ENCODE measurements around the gene MYO18B. TPM values are rescaled to one million over a fixed set of nuclear protein-coding genes. Genes with fewer than 3 reads are reported as not detected.

Gene MYO18B
- total and polyA plus RNA-seq, 2 donors from 2014 or later = 0.19 to 0.41 TPM

DNA sequence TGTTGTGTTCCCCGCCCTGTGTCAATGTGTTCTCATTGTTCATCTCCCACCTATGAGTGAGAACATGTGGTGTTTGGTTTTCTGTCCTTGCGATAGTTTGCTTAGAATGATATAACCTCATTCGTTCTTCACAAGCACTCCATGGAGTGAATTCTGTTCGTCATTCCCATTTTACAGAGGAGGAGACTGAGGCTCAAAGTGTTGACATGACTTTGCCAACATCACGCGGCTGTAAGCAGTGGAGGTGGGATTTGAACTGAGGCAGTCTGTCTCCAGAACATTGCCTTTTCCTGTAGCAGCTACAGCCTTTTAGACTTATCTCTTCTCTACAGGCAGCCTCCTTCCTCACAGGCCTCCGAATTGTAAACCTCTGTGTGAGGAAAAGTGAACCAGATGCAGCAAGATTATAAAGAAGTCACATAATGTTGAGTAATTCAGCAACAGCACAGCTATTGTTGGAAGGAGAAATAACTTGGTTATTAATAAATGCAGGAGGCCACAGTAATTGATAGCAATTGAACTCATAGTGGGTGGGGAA is 74.6 kb downstream of the MYO18B start:
- Histone ChIP-seq H3K27me3 (ENCODE audit: control insufficient read depth, insufficient read depth, low read length) (no peaks in the 10 kb centered on the region), H3K4me3 (ENCODE audit: low read length in 3 of 3) (no peak overlapping the region), H3K36me3 (ENCODE audit: control insufficient read depth in 2 of 3, insufficient read depth in 3 of 3, low read length in 3 of 3) (no peaks in the 10 kb centered on the region), H3K9me3 (ENCODE audit: control insufficient read depth in 2 of 3, insufficient read depth in 1 of 3, low read length in 3 of 3) (no peaks in the 10 kb centered on the region), H3K4me1 (ENCODE audit: control insufficient read depth in 2 of 3, insufficient read depth in 2 of 3, low read depth in 1 of 3, low read length in 3 of 3) (no peaks in the 10 kb centered on the region), H3K9ac (ENCODE audit: low read length in 3 of 3) (no peak overlapping the region), H3K27ac (ENCODE audit: low read depth in 2 of 2, low read length in 2 of 2) (no peak overlapping the region)
- DNase-seq (no peak), FAIRE-seq (no peak)
- intact Hi-C loops (cut with DNase I) = no loop called here
- TF ChIP-seq, protein P1, sequence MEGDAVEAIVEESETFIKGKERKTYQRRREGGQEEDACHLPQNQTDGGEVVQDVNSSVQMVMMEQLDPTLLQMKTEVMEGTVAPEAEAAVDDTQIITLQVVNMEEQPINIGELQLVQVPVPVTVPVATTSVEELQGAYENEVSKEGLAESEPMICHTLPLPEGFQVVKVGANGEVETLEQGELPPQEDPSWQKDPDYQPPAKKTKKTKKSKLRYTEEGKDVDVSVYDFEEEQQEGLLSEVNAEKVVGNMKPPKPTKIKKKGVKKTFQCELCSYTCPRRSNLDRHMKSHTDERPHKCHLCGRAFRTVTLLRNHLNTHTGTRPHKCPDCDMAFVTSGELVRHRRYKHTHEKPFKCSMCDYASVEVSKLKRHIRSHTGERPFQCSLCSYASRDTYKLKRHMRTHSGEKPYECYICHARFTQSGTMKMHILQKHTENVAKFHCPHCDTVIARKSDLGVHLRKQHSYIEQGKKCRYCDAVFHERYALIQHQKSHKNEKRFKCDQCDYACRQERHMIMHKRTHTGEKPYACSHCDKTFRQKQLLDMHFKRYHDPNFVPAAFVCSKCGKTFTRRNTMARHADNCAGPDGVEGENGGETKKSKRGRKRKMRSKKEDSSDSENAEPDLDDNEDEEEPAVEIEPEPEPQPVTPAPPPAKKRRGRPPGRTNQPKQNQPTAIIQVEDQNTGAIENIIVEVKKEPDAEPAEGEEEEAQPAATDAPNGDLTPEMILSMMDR (IDR thresholded peaks at IDR 0.05; ENCODE audit: borderline replicate concordance, extremely low read depth, insufficient read depth) = no peak

DNA sequence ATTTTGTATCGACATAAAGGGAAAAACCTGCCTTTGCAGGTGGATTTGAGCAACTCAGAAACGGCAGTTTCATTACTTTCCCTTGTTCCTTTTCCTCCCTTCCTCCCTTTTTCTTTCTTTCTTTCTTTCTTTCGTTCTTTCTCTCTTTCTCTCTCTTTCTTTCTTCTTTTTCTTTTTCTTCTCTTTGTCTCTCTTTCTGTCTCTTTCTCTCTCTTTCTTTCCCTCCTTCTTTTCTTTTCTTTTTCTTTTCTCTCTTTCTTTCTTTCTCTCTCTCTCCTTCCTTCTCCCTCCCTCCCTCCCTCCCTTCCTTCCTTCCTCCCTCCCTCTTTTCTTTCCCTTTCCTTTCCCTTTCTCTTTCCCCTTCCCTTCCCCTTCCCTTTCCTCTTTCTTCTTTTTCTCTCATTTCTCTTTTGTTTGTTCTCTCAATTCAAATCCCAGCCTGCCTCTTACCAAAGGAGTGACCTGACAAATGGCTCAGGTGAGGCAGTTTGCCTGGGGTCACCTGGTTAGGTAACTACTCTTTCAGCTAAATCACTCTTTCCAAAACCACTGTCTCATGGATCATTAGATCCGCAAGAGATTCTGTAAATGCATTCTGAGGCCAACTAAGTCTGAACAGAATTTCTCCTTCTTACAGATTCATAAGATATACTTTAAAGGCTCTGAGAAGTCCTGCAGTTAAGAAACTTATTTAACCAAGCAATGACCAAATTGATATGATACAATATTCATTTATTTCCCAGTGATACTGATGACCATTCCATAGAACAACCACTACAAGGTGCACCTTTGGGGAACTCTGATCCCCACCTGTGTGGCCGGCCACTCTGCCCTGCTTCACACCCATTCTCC is 75.3 kb downstream of the MYO18B start:
- Histone ChIP-seq H3K9ac (ENCODE audit: low read length in 3 of 3) (no peak overlapping the region), H3K4me3 (ENCODE audit: low read length in 3 of 3) (no peak overlapping the region), H3K9me3 (ENCODE audit: control insufficient read depth in 2 of 3, insufficient read depth in 1 of 3, low read length in 3 of 3) (no peaks in the 10 kb centered on the region), H3K36me3 (ENCODE audit: control insufficient read depth in 2 of 3, insufficient read depth in 3 of 3, low read length in 3 of 3) (no peaks in the 10 kb centered on the region), H3K27ac (ENCODE audit: low read depth in 2 of 2, low read length in 2 of 2) (no peak overlapping the region), H3K4me1 (ENCODE audit: control insufficient read depth in 2 of 3, insufficient read depth in 2 of 3, low read depth in 1 of 3, low read length in 3 of 3) (no peaks in the 10 kb centered on the region), H3K27me3 (ENCODE audit: control insufficient read depth, insufficient read depth, low read length) (no peaks in the 10 kb centered on the region)
- DNase-seq (no peak), FAIRE-seq (no peak)
- intact Hi-C loops (cut with DNase I) = no loop called here
- TF ChIP-seq, protein P1 (IDR thresholded peaks at IDR 0.05; ENCODE audit: borderline replicate concordance, extremely low read depth, insufficient read depth) = no peak

DNA sequence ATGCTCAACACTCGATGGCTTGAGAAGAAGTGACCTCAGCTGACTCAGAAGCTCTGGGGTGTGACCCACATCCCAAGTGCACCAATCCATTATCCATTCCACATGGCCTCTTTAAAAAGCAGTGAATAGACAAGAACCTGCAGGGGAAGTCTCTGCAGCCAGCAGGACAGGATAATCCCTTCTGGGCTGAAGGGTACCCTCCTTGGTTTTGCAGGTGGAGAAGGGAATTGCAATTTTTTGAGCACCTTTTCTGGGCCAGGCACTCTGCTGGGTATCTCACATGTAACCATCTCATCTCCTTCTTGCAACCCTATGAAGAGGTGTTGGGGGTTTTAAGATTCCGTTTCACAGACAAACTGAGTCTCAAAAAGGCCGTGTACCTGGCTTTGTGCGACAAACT is 76.6 kb downstream of the MYO18B start:
- Histone ChIP-seq H3K9me3 (ENCODE audit: control insufficient read depth in 2 of 3, insufficient read depth in 1 of 3, low read length in 3 of 3) (no peaks in the 10 kb centered on the region), H3K4me1 (ENCODE audit: control insufficient read depth in 2 of 3, insufficient read depth in 2 of 3, low read depth in 1 of 3, low read length in 3 of 3) (no peaks in the 10 kb centered on the region), H3K27ac (ENCODE audit: low read depth in 2 of 2, low read length in 2 of 2) (no peak overlapping the region), H3K36me3 (ENCODE audit: control insufficient read depth in 2 of 3, insufficient read depth in 3 of 3, low read length in 3 of 3) (no peaks in the 10 kb centered on the region), H3K4me3 (ENCODE audit: low read length in 3 of 3) (no peak overlapping the region), H3K9ac (ENCODE audit: low read length in 3 of 3) (no peak overlapping the region), H3K27me3 (ENCODE audit: control insufficient read depth, insufficient read depth, low read length) (no peaks in the 10 kb centered on the region)
- intact Hi-C loops (cut with DNase I) = no loop called here
- TF ChIP-seq, protein P1 (IDR thresholded peaks at IDR 0.05; ENCODE audit: borderline replicate concordance, extremely low read depth, insufficient read depth) = no peak
- no peak for FAIRE-seq
- no peak for DNase-seq
